Parathyroid adenoma (tissue), 2 donors: ENCODE data around the gene ADH4.

Source experiments
- H2AFZ ChIP-seq: fragments of 300-600 bp; sonication (generic); one replicate; pipeline ENCODE4 v1.7.0; 2017; ENCODE audit warnings: antibody characterized with exemption, mild to moderate bottlenecking
- H3K27ac ChIP-seq: fragments of 300-600 bp; sonication (generic); one replicate; pipeline ENCODE4 v1.7.0; 2017
- H3K27me3 ChIP-seq: fragments of 300-600 bp; sonication (generic); one replicate; pipeline ENCODE4 v1.7.0; 2017; ENCODE audit warnings: low read length; ENCODE audit not compliant: control insufficient read depth, insufficient read depth
- H3K36me3 ChIP-seq: fragments of 300-600 bp; sonication (generic); one replicate; pipeline ENCODE4 v1.7.0; 2017; ENCODE audit warnings: low read length; ENCODE audit not compliant: control insufficient read depth, insufficient read depth
- H3K4me1 ChIP-seq: fragments of 300-600 bp; sonication (generic); one replicate; pipeline ENCODE4 v1.7.0; 2017; ENCODE audit warnings: control low read depth
- H3K4me2 ChIP-seq: fragments of 300-600 bp; sonication (generic); one replicate; pipeline ENCODE4 v1.7.0; 2017; ENCODE audit warnings: low read length
- H3K4me3 ChIP-seq: fragments of 300-600 bp; sonication (generic); one replicate; pipeline ENCODE4 v1.7.0; 2017; ENCODE audit warnings: low read depth, low read length
- H3K79me2 ChIP-seq: fragments of 300-600 bp; sonication (generic); one replicate; pipeline ENCODE4 v1.7.0; 2017; ENCODE audit warnings: control low read depth
- H3K9ac ChIP-seq: fragments of 300-600 bp; sonication (generic); one replicate; pipeline ENCODE4 v1.7.0; 2017; ENCODE audit warnings: mild to moderate bottlenecking
- H3K9me3 ChIP-seq: fragments of 300-600 bp; sonication (generic); one replicate; pipeline ENCODE4 v1.7.0; 2017; ENCODE audit warnings: low read length; ENCODE audit not compliant: control insufficient read depth
- CTCF ChIP-seq: fragments of 300-600 bp; sonication (generic); IDR thresholded peaks from one replicate; pipeline ENCODE4 v1.7.0; 2017; ENCODE audit warnings: antibody characterized with exemption, mild to moderate bottlenecking
- donor health status: primary hyperparathyroidism.

The ADH4 gene

GRCh38 chr4:99180382-99181070, 36.4 kb upstream of the ADH4 start:
- Histone ChIP-seq H3K4me1 (no peaks in the 10 kb centered on the region), H3K27ac (no peak overlapping the region), H3K9ac (no peak overlapping the region), H3K9me3 (no peaks in the 10 kb centered on the region), H2AFZ (no peak overlapping the region), H3K27me3 (no peaks in the 10 kb centered on the region), H3K79me2 (no peaks in the 10 kb centered on the region), H3K36me3 (no peaks in the 10 kb centered on the region), H3K4me2 (no peak overlapping the region), H3K4me3 (no peak overlapping the region)
- no peak for TF ChIP-seq CTCF

- Histone ChIP-seq H2AFZ (no peak overlapping the region), H3K9me3 (no peaks in the 10 kb centered on the region), H3K4me1 (no peaks in the 10 kb centered on the region), H3K27me3 (no peaks in the 10 kb centered on the region), H3K79me2 (no peaks in the 10 kb centered on the region), H3K27ac (no peak overlapping the region), H3K4me2 (no peak overlapping the region), H3K4me3 (no peak overlapping the region), H3K36me3 (no peaks in the 10 kb centered on the region), H3K9ac (no peak overlapping the region)
- no peak for TF ChIP-seq CTCF
Observed at GRCh38 chr4:99179626-99180025, 35.5 kb upstream of the ADH4 start.

GRCh38 chr4:99179178-99179577, 35.1 kb upstream of the ADH4 start:
- Histone ChIP-seq H3K9me3 (no peaks in the 10 kb centered on the region), H3K9ac (no peak overlapping the region), H3K36me3 (no peaks in the 10 kb centered on the region), H3K27ac (no peak overlapping the region), H3K79me2 (no peaks in the 10 kb centered on the region), H3K4me3 (no peak overlapping the region), H3K4me1 (no peaks in the 10 kb centered on the region), H3K27me3 (no peaks in the 10 kb centered on the region), H2AFZ (no peak overlapping the region), H3K4me2 (no peak overlapping the region)
- no peak for TF ChIP-seq CTCF

- Histone ChIP-seq H3K4me1 (no peaks in the 10 kb centered on the region), H3K36me3 (no peaks in the 10 kb centered on the region), H3K9me3 (no peaks in the 10 kb centered on the region), H3K27me3 (no peaks in the 10 kb centered on the region), H3K4me3 (no peak overlapping the region), H2AFZ (no peak overlapping the region), H3K79me2 (no peaks in the 10 kb centered on the region), H3K27ac (no peak overlapping the region), H3K4me2 (no peak overlapping the region), H3K9ac (no peak overlapping the region)
- no peak for TF ChIP-seq CTCF
Observed at GRCh38 chr4:99166544-99166943, 22.4 kb upstream of the ADH4 start.

GRCh38 chr4:99165978-99166377, 21.9 kb upstream of the ADH4 start:
- Histone ChIP-seq H3K4me3 (no peak overlapping the region), H3K4me2 (no peak overlapping the region), H2AFZ (no peak overlapping the region), H3K27ac (no peak overlapping the region), H3K36me3 (no peaks in the 10 kb centered on the region), H3K4me1 (no peaks in the 10 kb centered on the region), H3K9ac (no peak overlapping the region), H3K27me3 (no peaks in the 10 kb centered on the region), H3K79me2 (no peaks in the 10 kb centered on the region), H3K9me3 (no peaks in the 10 kb centered on the region)
- TF ChIP-seq CTCF = no peak
